ENCODE data around the gene HES6.

The HES6 gene

DNA sequence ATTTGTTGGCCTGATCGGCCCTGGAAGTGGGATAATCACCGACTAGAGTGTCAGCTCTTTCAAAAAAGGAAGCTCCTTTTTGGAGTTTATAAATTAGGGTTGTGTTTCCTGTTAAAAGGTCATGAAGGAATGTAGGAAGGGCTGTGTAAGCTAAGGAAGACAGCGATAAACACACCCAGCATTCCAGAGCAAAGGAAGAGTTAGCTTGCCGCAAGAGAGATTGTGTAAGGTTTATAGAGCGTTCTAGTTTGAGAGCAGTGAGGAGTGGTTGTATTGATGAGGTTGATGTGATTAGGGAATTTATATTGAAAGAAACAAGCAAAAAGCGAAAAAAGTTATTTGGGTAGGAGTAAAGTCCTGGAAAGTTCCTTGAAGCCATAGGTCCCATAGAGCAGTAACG is 32.8 kb downstream of the HES6 start:
- no peak for ATAC-seq (replicated peaks; ENCODE audit: extremely low read depth, poor library complexity, severe bottlenecking)
- H3K36me3 Mint-ChIP-seq (ENCODE audit: insufficient read depth): peaks cover 11% of the 10 kb centered on the region
- no peak overlapping the region for H3K4me3 Mint-ChIP-seq
- DNase-seq (ENCODE audit: low spot score in 2 of 2): no peak
- no peak overlapping the region for H3K27ac Mint-ChIP-seq (ENCODE audit: low read depth)
- H3K9me3 Mint-ChIP-seq: no peaks in the 10 kb centered on the region
- H3K4me1 Mint-ChIP-seq: peaks cover 9% of the 10 kb centered on the region
- H3K27me3 Mint-ChIP-seq: no peaks in the 10 kb centered on the region

DNA sequence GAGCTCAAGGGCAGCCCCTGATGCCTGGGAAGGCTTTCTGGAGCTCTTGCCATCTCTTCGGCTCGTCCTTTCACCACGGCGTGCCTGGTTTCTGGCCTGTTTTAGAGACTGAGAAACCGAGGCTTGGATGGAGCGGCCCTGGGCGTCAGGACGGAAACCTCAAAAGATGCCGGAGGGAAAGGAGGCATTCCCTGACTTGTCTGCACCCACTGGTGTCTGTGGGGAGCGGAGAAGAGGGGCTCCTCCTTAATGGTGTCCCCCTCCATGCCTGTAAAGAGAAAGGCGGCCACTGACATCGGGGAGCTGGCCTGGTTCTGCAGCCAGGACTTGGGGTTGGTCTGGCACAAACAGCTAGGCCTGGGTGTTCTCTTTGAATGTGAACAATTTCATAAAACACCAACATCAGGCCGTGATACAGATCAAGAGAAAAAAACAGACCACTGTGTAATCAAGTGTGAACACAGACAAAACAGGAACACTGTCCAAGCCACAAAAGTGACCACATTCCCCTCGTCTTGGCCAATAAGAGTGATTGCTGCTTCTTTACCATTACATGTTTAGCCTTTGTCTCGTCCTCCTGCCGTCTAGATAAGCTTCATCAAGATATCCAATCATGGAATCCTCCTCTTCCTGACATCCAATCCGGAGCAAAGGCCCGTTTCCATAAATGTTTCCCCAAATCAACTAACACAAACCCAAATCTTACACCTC is 35.7 kb downstream of the HES6 start:
- H3K27me3 Mint-ChIP-seq: no peaks in the 10 kb centered on the region
- H3K4me1 Mint-ChIP-seq: peaks cover 35% of the 10 kb centered on the region
- no peaks in the 10 kb centered on the region for H3K9me3 Mint-ChIP-seq
- H3K36me3 Mint-ChIP-seq (ENCODE audit: insufficient read depth): peaks cover 11% of the 10 kb centered on the region
- ATAC-seq (replicated peaks; ENCODE audit: extremely low read depth, poor library complexity, severe bottlenecking) (peak; percentile 7), DNase-seq (ENCODE audit: low spot score in 2 of 2) (no peak)
- H3K27ac Mint-ChIP-seq (ENCODE audit: low read depth): no peak overlapping the region
- peak overlapping the region; percentile 67 for H3K4me3 Mint-ChIP-seq

- Mint-ChIP-seq H3K4me3 (peak within 1 kb of the TSS; percentile 79), H3K4me1 (peaks cover 42% of the 10 kb centered on the region), H3K36me3 (ENCODE audit: insufficient read depth) (peaks cover 11% of the 10 kb centered on the region), H3K9me3 (no peaks in the 10 kb centered on the region), H3K27ac (ENCODE audit: low read depth) (peak within 1 kb of the TSS; percentile 91), H3K27me3 (no peaks in the 10 kb centered on the region)
- DNase-seq (ENCODE audit: low spot score in 2 of 2): peak; percentile 75 to 82
- peak; percentile 98 for ATAC-seq (replicated peaks; ENCODE audit: extremely low read depth, poor library complexity, severe bottlenecking)
These were observed 36.5 kb downstream of the HES6 start, which contains the start of gene ILKAP for GRCh38 chr2:238203094-238203972. Gene ILKAP (minus strand): TSS chr2:238203695. CDS start chr2:238203553, 142 bp downstream.

DNA sequence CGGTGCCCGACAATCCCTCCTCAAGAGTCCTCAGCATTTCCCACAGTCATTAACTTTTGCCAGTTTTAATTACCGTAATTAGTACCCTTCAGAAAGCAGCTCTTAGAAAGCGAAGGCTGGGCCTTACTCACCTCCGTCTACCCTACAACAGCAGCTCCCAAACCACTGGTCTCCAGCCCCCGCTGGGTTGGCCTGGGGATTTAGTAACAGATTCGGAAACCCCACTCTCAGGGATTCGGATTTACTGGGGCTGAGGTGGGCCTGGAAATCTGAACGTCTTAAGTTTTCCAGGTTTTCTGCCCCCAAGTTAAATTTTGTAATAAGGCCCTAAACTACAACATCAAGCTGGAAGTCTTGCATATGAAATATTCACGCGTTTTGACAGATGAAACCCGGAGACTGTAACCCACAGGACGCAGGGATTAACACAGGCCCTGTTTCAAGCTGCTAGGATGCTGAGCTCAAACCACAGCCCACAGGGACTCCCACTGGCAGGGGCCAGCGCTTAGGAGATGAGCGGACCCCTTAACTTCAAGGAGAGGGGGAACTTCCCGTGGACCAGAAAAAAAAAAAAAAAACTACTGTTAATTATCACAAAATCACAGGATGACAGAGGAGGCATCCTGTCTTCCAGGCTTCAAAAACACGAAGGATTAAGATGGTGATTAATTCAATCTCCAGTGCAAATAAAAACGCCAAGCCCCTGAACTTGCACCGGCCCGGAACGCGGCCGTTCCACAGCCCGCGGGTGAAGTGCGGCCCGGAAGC is 37.3 kb downstream of the HES6 start:
- no peak for ATAC-seq (replicated peaks; ENCODE audit: extremely low read depth, poor library complexity, severe bottlenecking)
- H3K4me1 Mint-ChIP-seq: peaks cover 50% of the 10 kb centered on the region
- H3K9me3 Mint-ChIP-seq: no peaks in the 10 kb centered on the region
- DNase-seq (ENCODE audit: low spot score in 2 of 2): no peak
- H3K27me3 Mint-ChIP-seq: no peaks in the 10 kb centered on the region
- H3K36me3 Mint-ChIP-seq (ENCODE audit: insufficient read depth): peaks cover 11% of the 10 kb centered on the region
- H3K27ac Mint-ChIP-seq (ENCODE audit: low read depth): peak overlapping the region; percentile 91
- peak overlapping the region; percentile 79 for H3K4me3 Mint-ChIP-seq

GRCh38 chr2:238190445-238190844 is 49.4 kb downstream of the HES6 start:
- Mint-ChIP-seq H3K27ac (ENCODE audit: low read depth) (no peak overlapping the region), H3K9me3 (no peaks in the 10 kb centered on the region), H3K36me3 (ENCODE audit: insufficient read depth) (peaks cover 83% of the 10 kb centered on the region), H3K27me3 (no peaks in the 10 kb centered on the region), H3K4me1 (peaks cover 13% of the 10 kb centered on the region), H3K4me3 (no peak overlapping the region)
- DNase-seq (ENCODE audit: low spot score in 2 of 2): no peak
- no peak for ATAC-seq (replicated peaks; ENCODE audit: extremely low read depth, poor library complexity, severe bottlenecking)
